SJCRH30 (cell line): ENCODE results near the gene KIF26B. TPM values are rescaled to one million over a fixed set of nuclear protein-coding genes. Genes with fewer than 3 reads are reported as not detected.

Experiments used
- DNase-seq, 2 experiments: peaks; one replicate each; pipeline ENCODE4 v3.0.0-alpha.2; 2015 to 2020
- H3K27ac ChIP-seq: fragments of 250-450 bp; sonication (Bioruptor Pico); 2 replicates; pipeline ENCODE4 v1.5.1; 2020; ENCODE audit warnings: mild to moderate bottlenecking, moderate library complexity
- H3K27me3 ChIP-seq: fragments of 250-450 bp; sonication (Bioruptor Pico); 2 replicates; pipeline ENCODE4 v1.5.1; 2020; ENCODE audit warnings: mild to moderate bottlenecking, moderate library complexity
- H3K36me3 ChIP-seq: fragments of 250-450 bp; sonication (Bioruptor Pico); 2 replicates; pipeline ENCODE4 v1.5.1; 2020; ENCODE audit warnings: mild to moderate bottlenecking, moderate library complexity
- H3K4me1 ChIP-seq: fragments of 250-450 bp; sonication (Bioruptor Pico); 2 replicates; pipeline ENCODE4 v1.5.1; 2020; ENCODE audit warnings: mild to moderate bottlenecking, moderate library complexity
- H3K4me3 ChIP-seq: fragments of 250-450 bp; sonication (Bioruptor Pico); 2 replicates; pipeline ENCODE4 v1.5.1; 2020; ENCODE audit warnings: mild to moderate bottlenecking, moderate library complexity
- H3K9me3 ChIP-seq: fragments of 250-450 bp; sonication (Bioruptor Pico); replicated peaks from 2 replicates; pipeline ENCODE4 v1.5.1; 2020; ENCODE audit warnings: mild to moderate bottlenecking, moderate library complexity
- total RNA-seq: library from RNA; depleted of rRNA; stranded (reverse); fragments of >200 nt; shearing (Covaris generic); gene quantifications from 2 replicates; pipeline ENCODE4 v1.2.3, GENCODE V29; 2014

The KIF26B gene
- total RNA-seq, 1 experiment from 2014 or later: 14.4 TPM

GRCh38 chr1:245615001-245615400 lies 460.2 kb downstream of the KIF26B start:
- Histone ChIP-seq H3K9me3 (no peaks in the 10 kb centered on the region), H3K27me3 (no peaks in the 10 kb centered on the region), H3K4me1 (no peaks in the 10 kb centered on the region), H3K27ac (no peak overlapping the region), H3K36me3 (peaks cover 5% of the 10 kb centered on the region; the same call in 1 of the 2 replicates), H3K4me3 (no peak overlapping the region)
- no peak for DNase-seq

- no peaks in the 10 kb centered on the region for H3K9me3 ChIP-seq
- DNase-seq: no peak
- H3K36me3 ChIP-seq: no peaks in the 10 kb centered on the region
- no peak overlapping the region for H3K4me3 ChIP-seq
- no peaks in the 10 kb centered on the region for H3K27me3 ChIP-seq
- H3K27ac ChIP-seq: no peak overlapping the region
- H3K4me1 ChIP-seq: no peaks in the 10 kb centered on the region
Measured at GRCh38 chr1:245621589-245621988, 466.8 kb downstream of the KIF26B start.

DNA sequence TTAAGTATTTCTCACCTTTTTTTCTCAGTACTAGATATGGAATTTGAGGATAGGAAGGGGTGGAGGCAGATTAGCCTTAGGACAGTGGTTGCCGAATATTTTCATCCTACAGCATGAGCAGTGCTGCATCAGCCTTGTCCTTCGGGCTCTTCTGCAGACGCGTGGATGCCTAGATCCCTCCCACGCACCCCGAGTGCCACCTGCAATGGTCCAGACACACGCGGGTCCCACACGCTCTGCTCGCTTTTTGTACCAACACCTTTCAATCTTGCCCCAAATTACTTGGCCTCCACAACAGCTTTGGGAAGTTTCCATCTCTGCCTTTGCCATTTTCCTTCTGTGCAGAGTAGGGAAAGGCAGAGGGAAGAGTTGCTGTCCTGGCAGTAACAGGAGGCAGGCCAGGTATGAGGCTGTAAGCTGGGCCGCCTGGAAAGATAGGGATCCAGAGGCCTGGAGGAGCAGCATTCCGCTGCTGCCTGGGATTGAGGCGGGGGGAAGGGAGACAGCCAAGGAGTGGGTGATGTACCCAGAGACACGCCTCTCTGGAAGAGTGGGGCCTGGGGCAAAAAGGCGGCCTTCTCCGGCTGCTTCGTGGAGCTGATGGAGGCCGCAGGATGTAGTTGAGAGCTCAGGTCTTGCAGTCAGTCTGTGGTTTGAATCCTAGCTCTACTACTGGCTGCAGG lies 467.7 kb downstream of the KIF26B start:
- no peak overlapping the region for H3K27ac ChIP-seq
- no peaks in the 10 kb centered on the region for H3K27me3 ChIP-seq
- no peak overlapping the region for H3K4me3 ChIP-seq
- DNase-seq: no peak
- no peaks in the 10 kb centered on the region for H3K9me3 ChIP-seq
- no peaks in the 10 kb centered on the region for H3K36me3 ChIP-seq
- no peaks in the 10 kb centered on the region for H3K4me1 ChIP-seq

- no peaks in the 10 kb centered on the region for H3K4me1 ChIP-seq
- H3K36me3 ChIP-seq: no peaks in the 10 kb centered on the region
- H3K27me3 ChIP-seq: no peaks in the 10 kb centered on the region
- H3K4me3 ChIP-seq: no peak overlapping the region
- no peak for DNase-seq
- peaks cover 8% of the 10 kb centered on the region for H3K9me3 ChIP-seq
- H3K27ac ChIP-seq: no peak overlapping the region
Measured at GRCh38 chr1:245641384-245641783, 486.6 kb downstream of the KIF26B start.

GRCh38 chr1:245645406-245645805 lies 490.6 kb downstream of the KIF26B start:
- H3K4me1 ChIP-seq: no peaks in the 10 kb centered on the region
- H3K4me3 ChIP-seq: no peak overlapping the region
- no peak for DNase-seq
- peaks cover 8% of the 10 kb centered on the region for H3K9me3 ChIP-seq
- no peak overlapping the region for H3K27ac ChIP-seq
- no peaks in the 10 kb centered on the region for H3K36me3 ChIP-seq
- no peaks in the 10 kb centered on the region for H3K27me3 ChIP-seq

DNA sequence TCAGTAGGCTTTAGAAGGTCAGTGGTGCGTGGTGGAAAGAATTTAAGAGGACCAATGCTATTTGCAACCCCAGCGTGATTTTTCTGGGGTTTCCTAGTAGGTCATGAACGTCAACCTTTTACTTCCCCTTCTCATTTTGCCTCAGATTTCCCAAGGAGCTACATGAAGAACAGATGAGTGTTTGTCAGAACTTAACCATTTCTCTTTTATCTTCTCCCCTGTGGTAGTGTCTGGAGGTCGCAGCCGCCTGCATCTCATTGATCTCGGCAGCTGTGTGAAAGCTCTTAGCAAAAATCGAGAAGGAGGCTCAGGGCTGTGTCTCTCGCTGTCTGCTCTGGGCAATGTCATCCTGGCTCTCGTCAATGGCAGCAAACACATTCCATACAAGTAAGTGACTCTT lies 491.1 kb downstream of the KIF26B start:
- H3K27ac ChIP-seq: no peak overlapping the region
- no peaks in the 10 kb centered on the region for H3K36me3 ChIP-seq
- DNase-seq: no peak
- H3K4me3 ChIP-seq: no peak overlapping the region
- no peaks in the 10 kb centered on the region for H3K27me3 ChIP-seq
- no peaks in the 10 kb centered on the region for H3K4me1 ChIP-seq
- H3K9me3 ChIP-seq: peaks cover 8% of the 10 kb centered on the region

GRCh38 chr1:245648749-245649522 lies 494.2 kb downstream of the KIF26B start:
- Histone ChIP-seq H3K4me1 (no peaks in the 10 kb centered on the region), H3K36me3 (no peaks in the 10 kb centered on the region), H3K27ac (no peak overlapping the region), H3K27me3 (no peaks in the 10 kb centered on the region), H3K9me3 (no peaks in the 10 kb centered on the region), H3K4me3 (no peak overlapping the region)
- no peak for DNase-seq

DNA sequence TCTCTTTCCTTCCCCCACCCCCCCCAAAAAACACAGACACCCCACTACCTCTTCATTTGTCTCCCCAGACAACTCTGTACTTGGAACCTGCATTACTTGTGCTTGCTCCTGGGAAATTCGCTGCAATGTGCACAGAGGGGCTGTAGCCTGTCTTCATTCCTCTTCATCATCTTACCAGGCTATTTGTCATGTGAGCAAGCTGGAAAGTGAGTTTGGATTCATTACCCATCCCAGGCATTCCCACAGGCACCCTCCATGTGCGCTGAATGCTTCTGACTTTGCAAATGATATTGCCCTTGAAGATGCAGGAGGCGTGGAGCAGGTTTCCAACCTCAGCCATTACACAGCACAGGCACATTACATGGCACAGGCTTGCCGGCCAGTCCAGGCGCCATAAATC lies 494.9 kb downstream of the KIF26B start:
- H3K27ac ChIP-seq: no peak overlapping the region
- no peaks in the 10 kb centered on the region for H3K9me3 ChIP-seq
- no peak overlapping the region for H3K4me3 ChIP-seq
- no peaks in the 10 kb centered on the region for H3K27me3 ChIP-seq
- H3K36me3 ChIP-seq: no peaks in the 10 kb centered on the region
- H3K4me1 ChIP-seq: no peaks in the 10 kb centered on the region
- no peak for DNase-seq

- H3K36me3 ChIP-seq: no peaks in the 10 kb centered on the region
Measured at GRCh38 chr1:245650441-245650960, 495.7 kb downstream of the KIF26B start.

GRCh38 chr1:245651093-245651492 lies 496.3 kb downstream of the KIF26B start:
- Histone ChIP-seq H3K36me3 (no peaks in the 10 kb centered on the region), H3K9me3 (no peaks in the 10 kb centered on the region), H3K4me1 (peaks cover 2% of the 10 kb centered on the region), H3K27me3 (no peaks in the 10 kb centered on the region), H3K4me3 (no peak overlapping the region), H3K27ac (no peak overlapping the region)
- DNase-seq: no peak

More at GRCh38 chr1:245650441-245650960, 495.7 kb downstream of the KIF26B start:
- no peak for DNase-seq
- no peaks in the 10 kb centered on the region for H3K9me3 ChIP-seq
- no peaks in the 10 kb centered on the region for H3K4me1 ChIP-seq
- no peaks in the 10 kb centered on the region for H3K27me3 ChIP-seq
- no peak overlapping the region for H3K27ac ChIP-seq
- H3K4me3 ChIP-seq: no peak overlapping the region

GRCh38 chr1:245652116-245652515 lies 497.3 kb downstream of the KIF26B start:
- H3K4me3 ChIP-seq: no peak overlapping the region
- H3K36me3 ChIP-seq: no peaks in the 10 kb centered on the region
- no peak for DNase-seq
- H3K27ac ChIP-seq: no peak overlapping the region
- H3K4me1 ChIP-seq: peaks cover 9% of the 10 kb centered on the region
- H3K27me3 ChIP-seq: no peaks in the 10 kb centered on the region
- H3K9me3 ChIP-seq: no peaks in the 10 kb centered on the region

DNA sequence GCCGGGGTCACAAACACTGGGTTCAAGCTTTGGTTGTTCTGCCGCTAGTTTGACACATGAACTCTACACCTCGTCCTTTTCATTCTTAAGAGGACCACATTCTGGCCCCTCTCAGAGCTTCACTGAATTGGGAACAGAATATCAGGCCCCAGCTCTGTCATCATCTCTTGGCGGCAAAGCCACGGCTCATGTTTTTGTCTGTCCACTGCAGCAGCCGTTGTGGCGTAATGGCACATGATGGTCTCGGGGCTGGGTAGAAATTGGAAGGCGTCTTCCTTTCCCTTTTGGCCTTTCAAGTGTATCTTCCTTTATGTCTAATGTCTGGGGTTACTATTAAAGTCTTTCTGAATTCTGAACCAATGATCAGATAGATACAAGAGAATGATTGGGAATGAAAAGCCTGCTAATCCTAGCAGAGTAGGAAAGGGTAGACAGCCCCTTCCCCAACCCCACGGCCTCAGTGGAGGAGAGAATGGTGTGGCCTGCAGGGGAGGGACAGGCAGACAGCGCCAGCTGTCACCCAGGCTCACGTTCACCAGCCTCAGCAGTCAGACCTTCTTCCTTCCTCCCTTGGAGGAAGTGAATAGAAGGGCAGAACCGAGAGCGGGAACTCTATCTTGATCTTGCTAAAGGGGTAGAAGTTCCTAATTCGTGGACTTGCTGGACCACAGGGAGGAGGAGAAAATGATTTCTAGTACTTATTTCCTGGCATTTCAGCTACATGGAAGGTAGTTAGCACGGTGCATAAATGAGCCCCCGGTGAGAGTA lies 498.1 kb downstream of the KIF26B start:
- H3K4me3 ChIP-seq: no peak overlapping the region
- no peak for DNase-seq
- no peak overlapping the region for H3K27ac ChIP-seq
- H3K36me3 ChIP-seq: no peaks in the 10 kb centered on the region
- peaks cover 9% of the 10 kb centered on the region for H3K4me1 ChIP-seq
- no peaks in the 10 kb centered on the region for H3K27me3 ChIP-seq
- H3K9me3 ChIP-seq: no peaks in the 10 kb centered on the region

- H3K27me3 ChIP-seq: no peaks in the 10 kb centered on the region
- H3K9me3 ChIP-seq: no peaks in the 10 kb centered on the region
- H3K27ac ChIP-seq: no peak overlapping the region
- no peak overlapping the region for H3K4me3 ChIP-seq
- DNase-seq: no peak
- H3K4me1 ChIP-seq: peaks cover 9% of the 10 kb centered on the region
- no peaks in the 10 kb centered on the region for H3K36me3 ChIP-seq
Measured at GRCh38 chr1:245654460-245655050, 499.8 kb downstream of the KIF26B start.

DNA sequence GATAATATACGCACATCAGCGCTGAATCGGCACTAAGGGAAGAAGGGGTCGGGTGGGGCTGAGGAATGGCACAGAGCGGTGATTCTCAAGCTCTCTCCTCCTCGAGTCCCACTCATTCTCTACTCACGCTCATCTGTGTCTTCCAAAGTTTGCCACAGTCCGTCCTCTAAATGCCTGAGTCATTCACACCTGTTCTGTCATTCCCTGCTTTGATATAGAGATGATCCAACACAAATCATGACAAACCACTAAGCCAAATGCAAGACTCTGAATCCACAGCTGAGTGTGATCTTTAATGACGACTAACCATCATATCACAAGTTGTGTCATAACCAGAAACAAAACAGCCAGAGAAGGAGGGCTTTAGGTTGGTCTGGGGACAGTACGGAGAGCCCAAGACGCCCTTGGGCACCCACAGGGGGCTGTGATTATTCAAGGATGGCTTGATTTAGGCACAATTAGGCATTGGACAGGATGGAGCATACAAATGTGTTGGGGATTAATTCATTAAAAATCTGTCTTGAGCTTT lies 501.5 kb downstream of the KIF26B start:
- Histone ChIP-seq H3K27me3 (no peaks in the 10 kb centered on the region), H3K4me1 (peaks cover 9% of the 10 kb centered on the region), H3K36me3 (no peaks in the 10 kb centered on the region), H3K4me3 (no peak overlapping the region), H3K27ac (no peak overlapping the region; the same call in 1 of the 2 replicates), H3K9me3 (no peaks in the 10 kb centered on the region)
- peak; percentile 18 to 60 for DNase-seq
